Pancreas (tissue), 10 donors: ENCODE results near the gene CALN1. TPM values are rescaled to one million over a fixed set of nuclear protein-coding genes. Genes with fewer than 3 reads are reported as not detected.

ENCODE experiments used
- ATAC-seq, 4 donors: fragments of 200-7000 bp; cut with Tn5 transposase; one replicate each; pipeline versions ENCODE4 v1.8.0 to v1.9.1; 2020; ENCODE audit warnings: mild to moderate bottlenecking in 4 of 4, moderate library complexity in 4 of 4
- DNase-seq, 6 donors: peaks; one replicate each; pipeline ENCODE4 v3.0.0-alpha.2; 2020
- FAIRE-seq: peaks from 2 replicates; lab custom pipeline; 2012; peaks lifted over from hg19 to GRCh38; lab: Jason Lieb, UNC
- H3K27ac ChIP-seq, 4 donors: fragments of 200-600 bp; sonication (generic); 1 replicate in 3 of 4; 2 replicates in 1 of 4; pipeline versions ENCODE4 v1.5.0 to v1.8.0; 2020
- H3K27me3 ChIP-seq, 4 donors: fragments of 200-600 bp; one replicate each; pipeline ENCODE4 v1.8.0; 2021
- H3K36me3 ChIP-seq, 3 donors: fragments of 200-600 bp; sonication (generic) in 1 of 3; one replicate each; pipeline versions ENCODE4 v1.5.0 to v1.8.0; 2020 to 2021
- H3K4me1 ChIP-seq, 3 donors: fragments of 200-600 bp; one replicate each; pipeline ENCODE4 v1.8.0; 2021
- H3K4me3 ChIP-seq, 4 donors: fragments of 200-600 bp; sonication (generic) in 2 of 4; one replicate each; pipeline versions ENCODE4 v1.5.0 to v1.8.0; 2020 to 2021
- H3K9me3 ChIP-seq, 4 donors: fragments of 200-600 bp; one replicate each; pipeline ENCODE4 v1.8.0; 2021
- WGBS, 2 donors: extraction: QIAGEN DNeasy Blood & Tissue Kit; methylation state at CpG; one replicate each; pipeline ENCODE4 v1.1.7; 2013; 5-methylcytosine and 5-hydroxymethylcytosine counted together
- intact Hi-C, 3 donors: fragments of 100-400 bp; cut with DNase I; formaldehyde crosslinking; loops; one replicate each; pipeline versions ENCODE4 v1.11.1 to v1.14.2; 2022
- polyA plus RNA-seq, 2 donors: library from polyadenylated mRNA; stranded (reverse); fragments of 200-250 nt; gene quantifications; one replicate each; pipeline ENCODE4 v1.2.3, GENCODE V29; 2013
- total RNA-seq, 6 donors: library from RNA; stranded (reverse); fragmentation: NEBNext Ultra II Directional in 4 of 6; extraction: Animal tissue kit (Norgen Biotek cat#: 25700) in 4 of 6; gene quantifications; one replicate each; pipeline versions ENCODE4 v1.2.1 to v1.2.4, GENCODE V29; 2021 to 2023
- TF ChIP-seq, protein P1 (sequence below), 4 donors: fragments of 200-600 bp; sonication (generic) in 3 of 4; IDR thresholded peaks; one replicate each; pipeline versions ENCODE4 v1.5.0 to v1.8.0; 2021; ENCODE audit warnings: antibody characterized with exemption in 4 of 4
- donor health status: healthy with polysubstance abuse.
- donor health status: DM: no; HTN: no; CAD: no; lungs with moderate emphysema.
- donor health status: DM: no; HTN: no; CAD: no.
- donor health status: control.
- donor health status: control.
- donor health status: Bipolar disorder and iron deficiency.
- donor health status: DM: yes; HTN: yes; CAD: no.
- donor health status: DM: no; HTN: no; CAD: no.
- donor health status: DM: no; HTN: no; CAD: no.
- donor health status: DM: yes; HTN: yes; CAD: no.

Gene CALN1
- total and polyA plus RNA-seq, 8 donors: 0.39 to 18.4 (median 1.5) TPM

DNA sequence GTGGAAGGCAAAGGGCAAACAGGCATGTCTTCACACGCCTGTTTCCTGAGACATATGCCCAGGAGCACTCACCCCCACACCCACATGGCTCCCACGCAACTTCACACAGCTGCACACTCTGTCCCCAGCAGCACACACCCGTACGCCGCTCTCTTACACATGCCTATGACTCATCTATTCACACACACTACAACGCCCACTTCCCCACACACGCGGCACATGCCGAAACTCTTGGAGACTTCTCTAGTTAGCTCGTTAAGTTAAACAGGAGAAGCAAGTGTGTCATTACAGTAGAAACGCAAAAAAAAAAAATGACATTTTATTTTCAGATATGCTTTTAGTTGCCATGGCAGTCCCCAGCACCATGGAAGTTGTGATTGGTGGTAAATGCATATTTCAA lies 6.7 kb downstream of the CALN1 start:
- no peak for DNase-seq
- TF ChIP-seq, protein P1, sequence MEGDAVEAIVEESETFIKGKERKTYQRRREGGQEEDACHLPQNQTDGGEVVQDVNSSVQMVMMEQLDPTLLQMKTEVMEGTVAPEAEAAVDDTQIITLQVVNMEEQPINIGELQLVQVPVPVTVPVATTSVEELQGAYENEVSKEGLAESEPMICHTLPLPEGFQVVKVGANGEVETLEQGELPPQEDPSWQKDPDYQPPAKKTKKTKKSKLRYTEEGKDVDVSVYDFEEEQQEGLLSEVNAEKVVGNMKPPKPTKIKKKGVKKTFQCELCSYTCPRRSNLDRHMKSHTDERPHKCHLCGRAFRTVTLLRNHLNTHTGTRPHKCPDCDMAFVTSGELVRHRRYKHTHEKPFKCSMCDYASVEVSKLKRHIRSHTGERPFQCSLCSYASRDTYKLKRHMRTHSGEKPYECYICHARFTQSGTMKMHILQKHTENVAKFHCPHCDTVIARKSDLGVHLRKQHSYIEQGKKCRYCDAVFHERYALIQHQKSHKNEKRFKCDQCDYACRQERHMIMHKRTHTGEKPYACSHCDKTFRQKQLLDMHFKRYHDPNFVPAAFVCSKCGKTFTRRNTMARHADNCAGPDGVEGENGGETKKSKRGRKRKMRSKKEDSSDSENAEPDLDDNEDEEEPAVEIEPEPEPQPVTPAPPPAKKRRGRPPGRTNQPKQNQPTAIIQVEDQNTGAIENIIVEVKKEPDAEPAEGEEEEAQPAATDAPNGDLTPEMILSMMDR (IDR thresholded peaks at IDR 0.05): no peak
- no peaks in the 10 kb centered on the region for H3K4me1 ChIP-seq
- FAIRE-seq: no peak
- no peaks in the 10 kb centered on the region for H3K36me3 ChIP-seq
- H3K27me3 ChIP-seq: no peaks in the 10 kb centered on the region
- peak in 1 of 4 donors; percentile 22 for ATAC-seq
- H3K4me3 ChIP-seq: no peak overlapping the region
- H3K27ac ChIP-seq: no peak overlapping the region
- intact Hi-C loops: no loop called here
- 72 to 75% methylated on average over 11 of the region's 11 CpGs for WGBS, 2 donors
- no peaks in the 10 kb centered on the region for H3K9me3 ChIP-seq

DNA sequence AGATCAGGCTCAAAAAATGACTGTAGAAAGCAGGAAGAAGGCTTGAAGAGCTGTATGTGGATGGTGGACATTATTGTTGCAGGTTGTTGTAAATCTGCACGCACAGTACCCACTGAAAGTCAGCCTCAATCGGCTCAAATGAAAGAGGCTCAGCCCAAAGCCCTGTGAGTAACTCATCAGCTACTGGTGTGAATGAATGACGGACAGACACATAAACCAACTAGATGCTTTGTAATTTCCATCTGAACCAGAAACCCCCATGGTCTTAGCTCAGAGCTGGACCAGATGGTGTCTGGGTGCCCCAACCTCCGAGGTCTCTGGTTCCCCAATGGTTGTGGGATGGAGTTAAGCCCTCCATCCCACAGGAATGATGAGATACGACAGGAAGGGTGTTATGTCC lies 7.4 kb downstream of the CALN1 start:
- H3K4me3 ChIP-seq: no peak overlapping the region
- H3K9me3 ChIP-seq: no peaks in the 10 kb centered on the region
- 63 to 78% methylated on average over 5 of the region's 5 CpGs for WGBS, 2 donors
- no peak for DNase-seq
- no peak for ATAC-seq
- H3K36me3 ChIP-seq: no peaks in the 10 kb centered on the region
- no peak for FAIRE-seq
- no peaks in the 10 kb centered on the region for H3K27me3 ChIP-seq
- intact Hi-C loops: no loop called here
- no peak overlapping the region for H3K27ac ChIP-seq
- TF ChIP-seq, protein P1 (IDR thresholded peaks at IDR 0.05): no peak
- no peaks in the 10 kb centered on the region for H3K4me1 ChIP-seq

DNA sequence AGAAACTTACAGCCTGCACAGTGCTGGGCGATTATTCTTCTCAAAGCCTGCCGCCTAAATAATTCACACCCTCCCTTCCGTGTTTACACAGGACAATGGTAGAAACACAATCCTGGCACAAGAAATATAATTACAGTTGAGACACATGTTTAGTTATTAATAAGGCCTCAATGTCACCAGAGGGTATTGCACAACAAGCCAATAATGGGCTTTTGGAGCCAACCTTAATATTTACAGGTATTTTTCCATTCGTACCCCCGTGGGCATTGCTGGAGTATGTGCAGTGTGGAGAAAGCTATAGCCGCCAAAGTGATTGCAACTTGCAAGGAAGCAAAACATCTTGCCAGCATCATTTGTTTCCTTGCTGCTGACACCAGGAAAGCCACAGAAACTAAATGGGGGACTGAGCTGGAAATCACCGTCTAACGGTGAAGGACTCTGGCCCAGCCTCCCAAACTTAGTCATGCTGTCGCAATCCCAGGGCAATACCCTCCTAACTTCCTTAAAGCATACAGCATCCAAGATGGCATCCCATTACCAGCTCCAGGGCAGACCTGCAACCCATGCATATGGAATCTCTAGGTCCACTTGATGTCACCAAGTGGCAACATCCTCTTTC lies 8.6 kb downstream of the CALN1 start:
- Histone ChIP-seq H3K36me3 (no peaks in the 10 kb centered on the region), H3K4me3 (no peak overlapping the region), H3K27ac (no peak overlapping the region), H3K27me3 (no peaks in the 10 kb centered on the region), H3K9me3 (no peaks in the 10 kb centered on the region), H3K4me1 (no peaks in the 10 kb centered on the region)
- 61 to 64% methylated on average over 9 of the region's 9 CpGs for WGBS, 2 donors
- intact Hi-C loops: no loop called here
- TF ChIP-seq, protein P1 (IDR thresholded peaks at IDR 0.05): no peak
- FAIRE-seq (no peak), DNase-seq (no peak), ATAC-seq (peak in 2 of 4 donors; percentile 63 to 67)

DNA sequence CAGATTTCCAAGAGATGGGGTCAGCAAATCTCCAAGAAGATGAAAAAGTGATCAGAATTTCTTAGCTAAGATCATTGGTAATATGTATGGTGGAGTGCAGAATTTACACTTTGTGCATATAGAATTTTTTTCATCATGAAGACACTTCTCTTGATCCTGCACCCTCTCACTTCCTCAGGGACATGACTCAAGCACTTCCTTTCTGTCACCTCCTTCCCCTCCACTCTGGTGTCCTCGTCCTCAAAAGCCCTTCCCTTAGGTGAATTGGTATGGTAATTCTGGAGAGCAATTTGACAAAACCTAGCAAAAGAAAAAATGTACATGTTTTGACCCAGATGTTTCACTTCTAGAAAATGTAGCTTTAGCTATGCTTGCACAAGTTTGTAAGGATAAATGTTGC lies 18.1 kb downstream of the CALN1 start:
- H3K4me3 ChIP-seq: no peak overlapping the region
- no peaks in the 10 kb centered on the region for H3K36me3 ChIP-seq
- no peaks in the 10 kb centered on the region for H3K4me1 ChIP-seq
- 39 to 48% methylated on average over 1 of the region's 1 CpG for WGBS, 2 donors
- no peak for ATAC-seq
- no peak for FAIRE-seq
- DNase-seq: no peak
- no peak overlapping the region for H3K27ac ChIP-seq
- TF ChIP-seq, protein P1 (IDR thresholded peaks at IDR 0.05): no peak
- no peaks in the 10 kb centered on the region for H3K9me3 ChIP-seq
- H3K27me3 ChIP-seq: no peaks in the 10 kb centered on the region
- intact Hi-C loops: no loop called here

DNA sequence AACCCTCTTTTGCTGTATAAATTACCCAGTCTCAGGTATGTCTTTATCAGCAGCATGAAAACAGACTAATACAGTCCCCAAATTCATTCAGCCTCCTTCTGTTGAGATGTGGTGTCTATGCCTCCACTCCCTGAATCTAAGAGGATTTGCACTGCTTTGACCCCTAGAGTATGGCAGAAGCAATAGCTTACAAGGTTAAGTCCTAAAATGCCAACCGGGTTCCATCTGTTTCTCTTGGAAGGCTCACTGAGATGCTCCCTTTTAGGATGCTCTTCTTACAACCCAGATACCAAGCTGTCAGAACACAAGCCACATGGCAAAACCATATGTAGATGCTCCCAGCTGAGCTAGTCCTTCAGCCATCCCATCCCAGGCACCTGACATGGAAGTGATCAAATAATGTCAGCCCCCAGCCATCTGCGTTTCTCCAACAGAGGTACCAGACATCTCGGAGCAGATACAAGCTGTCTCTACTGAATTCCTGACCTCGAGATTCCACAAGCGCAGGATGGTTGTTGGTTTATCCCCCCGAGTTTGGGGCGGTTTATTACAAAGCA lies 20.2 kb downstream of the CALN1 start:
- no peak for FAIRE-seq
- intact Hi-C loops: no loop called here
- Histone ChIP-seq H3K4me3 (no peak overlapping the region), H3K9me3 (no peaks in the 10 kb centered on the region), H3K4me1 (no peaks in the 10 kb centered on the region), H3K27ac (no peak overlapping the region), H3K27me3 (no peaks in the 10 kb centered on the region), H3K36me3 (no peaks in the 10 kb centered on the region)
- TF ChIP-seq, protein P1 (IDR thresholded peaks at IDR 0.05): no peak
- WGBS, 2 donors: 79 to 83% methylated on average over 7 of the region's 7 CpGs
- no peak for DNase-seq
- no peak for ATAC-seq
